Neural cell (in vitro differentiated cells): Measurements from ENCODE around the gene OARD1.

Source experiments
- EP300 ChIP-seq: fragments of 450-650 bp; conservative IDR thresholded peaks from 2 replicates; pipeline ENCODE4 v1.6.1; 2014; ENCODE audit warnings: antibody characterized with exemption, mild to moderate bottlenecking, moderate library complexity; ENCODE audit not compliant: poor library complexity, severe bottlenecking
- EZH2 ChIP-seq: fragments of 200-600, 300-800 bp; shearing (Covaris generic), sonication (generic); IDR thresholded peaks from 2 replicates; pipeline ENCODE4 v1.6.1; 2014; ENCODE audit warnings: antibody characterized with exemption, low read length, borderline replicate concordance, mild to moderate bottlenecking; ENCODE audit not compliant: insufficient read depth, poor library complexity, severe bottlenecking
- POLR2AphosphoS5 ChIP-seq: IDR thresholded peaks from 2 replicates; pipeline ENCODE4 v1.6.1; 2012
- SMC3 ChIP-seq: fragments of 450-650 bp; conservative IDR thresholded peaks from 2 replicates; pipeline ENCODE4 v1.6.1; 2014; ENCODE audit warnings: antibody characterized with exemption, mild to moderate bottlenecking, moderate library complexity; ENCODE audit not compliant: poor library complexity
- TF ChIP-seq, protein P1 (sequence below): fragments of 450-650 bp; IDR thresholded peaks from 2 replicates; pipeline ENCODE4 v1.5.1; 2014; ENCODE audit warnings: antibody characterized with exemption, mild to moderate bottlenecking, moderate library complexity; ENCODE audit not compliant: poor library complexity, severe bottlenecking
- TF ChIP-seq, protein P2 (sequence below): IDR thresholded peaks from 2 replicates; pipeline ENCODE4 v1.6.1; 2012; ENCODE audit warnings: borderline replicate concordance

- no peak for TF ChIP-seq EP300
- TF ChIP-seq, protein P1, sequence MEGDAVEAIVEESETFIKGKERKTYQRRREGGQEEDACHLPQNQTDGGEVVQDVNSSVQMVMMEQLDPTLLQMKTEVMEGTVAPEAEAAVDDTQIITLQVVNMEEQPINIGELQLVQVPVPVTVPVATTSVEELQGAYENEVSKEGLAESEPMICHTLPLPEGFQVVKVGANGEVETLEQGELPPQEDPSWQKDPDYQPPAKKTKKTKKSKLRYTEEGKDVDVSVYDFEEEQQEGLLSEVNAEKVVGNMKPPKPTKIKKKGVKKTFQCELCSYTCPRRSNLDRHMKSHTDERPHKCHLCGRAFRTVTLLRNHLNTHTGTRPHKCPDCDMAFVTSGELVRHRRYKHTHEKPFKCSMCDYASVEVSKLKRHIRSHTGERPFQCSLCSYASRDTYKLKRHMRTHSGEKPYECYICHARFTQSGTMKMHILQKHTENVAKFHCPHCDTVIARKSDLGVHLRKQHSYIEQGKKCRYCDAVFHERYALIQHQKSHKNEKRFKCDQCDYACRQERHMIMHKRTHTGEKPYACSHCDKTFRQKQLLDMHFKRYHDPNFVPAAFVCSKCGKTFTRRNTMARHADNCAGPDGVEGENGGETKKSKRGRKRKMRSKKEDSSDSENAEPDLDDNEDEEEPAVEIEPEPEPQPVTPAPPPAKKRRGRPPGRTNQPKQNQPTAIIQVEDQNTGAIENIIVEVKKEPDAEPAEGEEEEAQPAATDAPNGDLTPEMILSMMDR = no peak
- no peak for TF ChIP-seq EZH2
- no peak for TF ChIP-seq POLR2AphosphoS5
- no peak for TF ChIP-seq SMC3
- TF ChIP-seq, protein P2, sequence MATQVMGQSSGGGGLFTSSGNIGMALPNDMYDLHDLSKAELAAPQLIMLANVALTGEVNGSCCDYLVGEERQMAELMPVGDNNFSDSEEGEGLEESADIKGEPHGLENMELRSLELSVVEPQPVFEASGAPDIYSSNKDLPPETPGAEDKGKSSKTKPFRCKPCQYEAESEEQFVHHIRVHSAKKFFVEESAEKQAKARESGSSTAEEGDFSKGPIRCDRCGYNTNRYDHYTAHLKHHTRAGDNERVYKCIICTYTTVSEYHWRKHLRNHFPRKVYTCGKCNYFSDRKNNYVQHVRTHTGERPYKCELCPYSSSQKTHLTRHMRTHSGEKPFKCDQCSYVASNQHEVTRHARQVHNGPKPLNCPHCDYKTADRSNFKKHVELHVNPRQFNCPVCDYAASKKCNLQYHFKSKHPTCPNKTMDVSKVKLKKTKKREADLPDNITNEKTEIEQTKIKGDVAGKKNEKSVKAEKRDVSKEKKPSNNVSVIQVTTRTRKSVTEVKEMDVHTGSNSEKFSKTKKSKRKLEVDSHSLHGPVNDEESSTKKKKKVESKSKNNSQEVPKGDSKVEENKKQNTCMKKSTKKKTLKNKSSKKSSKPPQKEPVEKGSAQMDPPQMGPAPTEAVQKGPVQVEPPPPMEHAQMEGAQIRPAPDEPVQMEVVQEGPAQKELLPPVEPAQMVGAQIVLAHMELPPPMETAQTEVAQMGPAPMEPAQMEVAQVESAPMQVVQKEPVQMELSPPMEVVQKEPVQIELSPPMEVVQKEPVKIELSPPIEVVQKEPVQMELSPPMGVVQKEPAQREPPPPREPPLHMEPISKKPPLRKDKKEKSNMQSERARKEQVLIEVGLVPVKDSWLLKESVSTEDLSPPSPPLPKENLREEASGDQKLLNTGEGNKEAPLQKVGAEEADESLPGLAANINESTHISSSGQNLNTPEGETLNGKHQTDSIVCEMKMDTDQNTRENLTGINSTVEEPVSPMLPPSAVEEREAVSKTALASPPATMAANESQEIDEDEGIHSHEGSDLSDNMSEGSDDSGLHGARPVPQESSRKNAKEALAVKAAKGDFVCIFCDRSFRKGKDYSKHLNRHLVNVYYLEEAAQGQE = no peak
These were observed 25.4 kb upstream of the OARD1 start for GRCh38 chr6:41097467-41098090.
